Mesothelial cell of epicardium (in vitro differentiated cells): ENCODE measurements around the gene VPS52. TPM values are rescaled to one million over a fixed set of nuclear protein-coding genes. Genes with fewer than 3 reads are reported as not detected.
A peak's percentile ranks its signal among the peaks of the same experiment; 100 is the strongest.

Experiments used
- DNase-seq, 2 experiments: peaks; one replicate each; pipeline ENCODE4 v3.0.0; 2021; ENCODE audit warnings: low spot score in 2 of 2; ENCODE audit not compliant: unreplicated experiment in 2 of 2
- H3K27ac Mint-ChIP-seq: 2 replicates; pipeline ENCODE4 v1.8.0; 2021; ENCODE audit warnings: mixed read lengths
- H3K27me3 Mint-ChIP-seq: 2 replicates; pipeline ENCODE4 v1.8.0; 2021; ENCODE audit warnings: low read depth, mixed read lengths
- H3K36me3 Mint-ChIP-seq: 2 replicates; pipeline ENCODE4 v1.8.0; 2021; ENCODE audit warnings: mixed read lengths
- H3K4me1 Mint-ChIP-seq: 2 replicates; pipeline ENCODE4 v1.8.0; 2021; ENCODE audit warnings: mixed read lengths
- H3K4me3 Mint-ChIP-seq: 2 replicates; pipeline ENCODE4 v1.8.0; 2021; ENCODE audit warnings: mild to moderate bottlenecking, moderate library complexity, mixed read lengths
- H3K9me3 Mint-ChIP-seq: 2 replicates; pipeline ENCODE4 v1.8.0; 2021; ENCODE audit warnings: mixed read lengths
- CTCF ChIP-seq: fragments of 200-600 bp; sonication (generic); IDR thresholded peaks from one replicate; pipeline ENCODE4 v1.5.0; 2021; ENCODE audit warnings: antibody characterized with exemption; ENCODE audit not compliant: unreplicated experiment
- total RNA-seq: library from RNA; stranded (reverse); gene quantifications from 3 replicates; pipeline ENCODE4 v1.2.1, GENCODE V29; 2021

VPS52 gene
- total RNA-seq, 1 donor from 2014 or later = 69.8 TPM

- H3K4me1 Mint-ChIP-seq = peaks cover 44% of the 10 kb centered on the region
- no peak for TF ChIP-seq CTCF
- peaks cover 13% of the 10 kb centered on the region for H3K36me3 Mint-ChIP-seq
- peak; percentile 77 to 85 for DNase-seq
- peak within 1 kb of the TSS; percentile 96 for H3K4me3 Mint-ChIP-seq
- H3K27me3 Mint-ChIP-seq = peaks cover 4% of the 10 kb centered on the region
- H3K9me3 Mint-ChIP-seq = no peaks in the 10 kb centered on the region
- H3K27ac Mint-ChIP-seq = peak within 1 kb of the TSS; percentile 99
These were observed 63.3 kb downstream of the VPS52 start, which contains the start of gene RING1 for GRCh38 chr6:33208091-33208967. TSS of gene RING1 (plus strand) at chr6:33208500. CDS start at chr6:33208823, 323 bp downstream.

- H3K4me3 Mint-ChIP-seq = peak overlapping the region; percentile 96
- H3K36me3 Mint-ChIP-seq = peaks cover 20% of the 10 kb centered on the region
- TF ChIP-seq CTCF = no peak
- H3K9me3 Mint-ChIP-seq = no peaks in the 10 kb centered on the region
- peak in 1 of 2 experiments; percentile 71 for DNase-seq
- peak overlapping the region; percentile 99 for H3K27ac Mint-ChIP-seq
- peaks cover 45% of the 10 kb centered on the region for H3K4me1 Mint-ChIP-seq
- H3K27me3 Mint-ChIP-seq = peaks cover 2% of the 10 kb centered on the region
These were observed 64.1 kb downstream of the VPS52 start for GRCh38 chr6:33207552-33208090.

DNA sequence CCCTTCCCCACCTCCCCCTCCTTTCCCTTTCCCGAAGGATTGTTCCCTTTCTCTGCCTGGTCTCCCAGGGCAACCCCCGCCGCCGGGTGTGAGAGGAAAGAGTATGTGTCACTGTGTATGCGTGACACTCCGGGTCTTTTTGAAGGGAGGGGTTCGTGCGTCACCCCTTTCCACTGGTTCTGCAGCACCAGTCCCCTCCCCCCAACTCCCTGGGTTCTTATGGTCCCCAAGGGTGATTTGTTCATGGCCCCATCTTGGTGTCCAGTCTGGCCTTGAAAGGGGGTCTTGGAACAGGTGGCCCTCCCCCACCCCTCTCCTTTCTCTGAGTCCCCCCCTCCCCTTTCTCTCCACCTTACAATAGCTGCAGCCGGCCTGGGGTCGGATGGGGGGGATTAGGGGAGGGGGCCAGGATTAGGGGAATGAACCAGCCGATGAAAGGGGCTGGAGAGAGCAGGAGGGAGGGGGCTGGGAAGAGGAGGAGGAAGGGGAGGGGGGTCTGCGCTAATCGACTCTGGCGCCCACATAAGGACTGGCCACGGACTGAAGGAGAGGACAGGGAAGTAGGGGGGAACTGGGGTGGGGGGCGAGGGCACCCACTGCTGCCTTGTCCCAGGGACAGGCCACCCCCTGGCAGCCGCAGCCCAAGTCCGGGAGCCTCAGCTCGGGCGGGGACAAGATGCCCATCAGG lies 64.7 kb downstream of the VPS52 start:
- DNase-seq = no peak
- Mint-ChIP-seq H3K27me3 (no peaks in the 10 kb centered on the region), H3K4me3 (peak overlapping the region; percentile 96), H3K4me1 (peaks cover 50% of the 10 kb centered on the region), H3K36me3 (peaks cover 27% of the 10 kb centered on the region), H3K27ac (no peak overlapping the region), H3K9me3 (no peaks in the 10 kb centered on the region)
- TF ChIP-seq CTCF = no peak

DNA sequence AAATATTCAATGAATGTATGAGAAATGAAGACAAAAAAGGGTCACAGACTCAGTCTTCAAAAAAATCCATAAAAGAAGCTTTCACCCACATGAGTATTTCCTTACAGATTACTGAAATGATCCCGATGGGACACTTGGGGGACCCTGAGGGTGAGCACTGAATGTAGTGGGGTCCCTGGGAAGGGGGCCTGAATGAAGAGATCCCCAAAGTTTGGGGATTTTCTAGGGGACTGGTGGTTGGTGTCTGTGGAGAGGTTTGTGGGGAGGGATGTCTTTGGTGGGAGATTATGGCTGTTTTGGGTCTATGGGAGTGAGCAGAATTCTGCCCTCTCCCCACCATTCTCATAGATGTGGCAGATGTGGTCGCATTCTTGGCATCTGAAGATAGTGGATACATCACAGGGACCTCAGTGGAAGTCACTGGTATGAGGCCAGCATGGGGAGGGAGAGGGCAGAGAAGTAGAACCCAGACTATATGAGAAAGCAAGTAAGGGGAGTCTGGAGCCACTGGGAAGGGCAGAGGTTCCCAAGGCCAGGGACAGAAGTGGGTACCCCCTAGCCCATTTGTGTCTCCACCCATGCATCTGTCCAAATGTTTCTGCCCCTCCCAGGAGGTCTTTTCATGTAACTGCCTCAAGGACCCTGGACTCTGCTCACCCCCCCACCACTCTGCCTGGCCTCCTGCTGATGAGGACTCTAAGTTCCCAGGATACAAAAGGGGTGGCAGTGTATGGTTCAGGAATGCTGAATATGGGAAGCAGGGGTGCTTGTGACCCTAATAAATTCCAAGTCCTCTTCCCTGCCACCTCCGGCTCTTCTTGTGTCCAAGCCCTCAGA lies 65.4 kb downstream of the VPS52 start:
- no peak for TF ChIP-seq CTCF
- Mint-ChIP-seq H3K4me3 (peak overlapping the region; percentile 99), H3K36me3 (peaks cover 27% of the 10 kb centered on the region), H3K27ac (peak overlapping the region; percentile 86), H3K27me3 (no peaks in the 10 kb centered on the region), H3K9me3 (no peaks in the 10 kb centered on the region), H3K4me1 (peaks cover 58% of the 10 kb centered on the region)
- no peak for DNase-seq
